IMR-90 (cell line): ENCODE measurements around the gene KRT6C. TPM values are rescaled to one million over a fixed set of nuclear protein-coding genes. Genes with fewer than 3 reads are reported as not detected.
"Not testable (repeated sequence)": the region's sequence is repeated elsewhere in the genome, so short reads cannot be mapped to it uniquely, and the experiment has no call there.

Experiments used
- ATAC-seq: fragments of 200-7000 bp; cut with Tn5 transposase; 2 replicates; pipeline ENCODE4 v1.9.1; 2020; ENCODE audit warnings: low read depth, mild to moderate bottlenecking, moderate library complexity
- BruUV-seq: library from RNA; stranded (reverse); fragments of 400-500 nt; replicated peaks from 2 replicates; lab custom pipeline; 2021; lab: Mats Ljungman, UMichigan
- CTCF ChIA-PET: fragments of 300-600 bp; formaldehyde crosslinking; extraction: SDS; loops from one replicate; lab custom pipeline; 2021; ENCODE audit warnings: antibody characterized with exemption; lab: Yijun Ruan, JAX
- POLR2A ChIA-PET: fragments of 300-600 bp; sonication (Branson Sonifier 250); formaldehyde crosslinking; loops from one replicate; lab custom pipeline; 2022; ENCODE audit warnings: antibody characterized with exemption; ENCODE audit not compliant: unreplicated experiment; lab: Charles Lee
- DNase-seq: peaks from one replicate; pipeline ENCODE4 v3.0.0; 2013
- H2AFZ ChIP-seq: replicated peaks from 2 replicates; pipeline ENCODE3; 2013; ENCODE audit warnings: low read length, mild to moderate bottlenecking; ENCODE audit not compliant: poor library complexity
- H2AK5ac ChIP-seq: 2 replicates; pipeline ENCODE4 v1.6.1; 2013; ENCODE audit warnings: low read depth, low read length, inconsistent platforms
- H2AK9ac ChIP-seq: replicated peaks from 2 replicates; pipeline ENCODE3; 2013; ENCODE audit warnings: mild to moderate bottlenecking, low read depth, low read length, moderate library complexity; ENCODE audit not compliant: poor library complexity
- H2BK120ac ChIP-seq: 2 replicates; pipeline ENCODE4 v1.6.1; 2013; ENCODE audit warnings: low read depth, low read length, inconsistent platforms
- H2BK15ac ChIP-seq: 3 replicates; pipeline ENCODE4 v1.6.1; 2013; ENCODE audit warnings: low read depth, low read length, inconsistent platforms
- H2BK20ac ChIP-seq: 2 replicates; pipeline ENCODE4 v1.6.1; 2013; ENCODE audit warnings: low read depth, mild to moderate bottlenecking, inconsistent platforms, low read length, moderate library complexity
- H2BK5ac ChIP-seq: 2 replicates; pipeline ENCODE4 v1.6.1; 2013; ENCODE audit warnings: mild to moderate bottlenecking, low read depth, low read length, inconsistent platforms; ENCODE audit not compliant: poor library complexity, severe bottlenecking
- H3K14ac ChIP-seq: replicated peaks from 2 replicates; pipeline ENCODE4 v1.6.1; 2013; ENCODE audit warnings: low read depth, low read length, inconsistent platforms
- H3K18ac ChIP-seq: 2 replicates; pipeline ENCODE4 v1.6.1; 2013; ENCODE audit warnings: low read depth, low read length, control low read depth
- H3K23ac ChIP-seq: 2 replicates; pipeline ENCODE4 v1.6.1; 2013; ENCODE audit warnings: low read depth, low read length, inconsistent platforms
- H3K27ac ChIP-seq: 2 replicates; pipeline ENCODE4 v1.5.1; 2013; ENCODE audit warnings: mild to moderate bottlenecking, control low read depth, low read length; ENCODE audit not compliant: insufficient read depth
- H3K27me3 ChIP-seq: 2 replicates; pipeline ENCODE4 v1.6.1; 2013; ENCODE audit warnings: low read length; ENCODE audit not compliant: control insufficient read depth, insufficient read depth
- H3K36me3 ChIP-seq: 2 replicates; pipeline ENCODE4 v1.6.1; 2013; ENCODE audit warnings: low read length, mixed read lengths; ENCODE audit not compliant: control insufficient read depth, insufficient read depth
- H3K4ac ChIP-seq: 2 replicates; pipeline ENCODE4 v1.6.1; 2013; ENCODE audit warnings: low read depth, low read length, inconsistent platforms
- H3K4me1 ChIP-seq: 2 replicates; pipeline ENCODE4 v1.6.1; 2013; ENCODE audit warnings: low read length, mixed read lengths; ENCODE audit not compliant: control insufficient read depth, insufficient read depth
- H3K4me2 ChIP-seq: 2 replicates; pipeline ENCODE4 v1.6.1; 2013; ENCODE audit warnings: low read depth, mild to moderate bottlenecking, control low read depth, low read length, moderate library complexity
- H3K4me3 ChIP-seq: 2 replicates; pipeline ENCODE4 v1.5.1; 2013; ENCODE audit warnings: low read depth, mild to moderate bottlenecking, control low read depth, low read length, moderate library complexity; ENCODE audit not compliant: insufficient read depth
- H3K56ac ChIP-seq: 2 replicates; pipeline ENCODE4 v1.6.1; 2013; ENCODE audit warnings: low read length, inconsistent platforms; ENCODE audit not compliant: insufficient read depth; ENCODE audit errors: extremely low read depth
- H3K79me1 ChIP-seq, 2 experiments: 2 replicates each; pipeline ENCODE4 v1.6.1; 2013; ENCODE audit warnings: low read length in 2 of 2, inconsistent platforms in 1 of 2, low read depth in 1 of 2
- H3K9ac ChIP-seq: 2 replicates; pipeline ENCODE4 v1.6.1; 2013; ENCODE audit warnings: low read depth, low read length, control low read depth
- H3K9me1 ChIP-seq: 2 replicates; pipeline ENCODE4 v1.6.1; 2013; ENCODE audit warnings: low read length, inconsistent platforms; ENCODE audit not compliant: insufficient read depth
- H3K9me3 ChIP-seq: 2 replicates; pipeline ENCODE4 v1.6.1; 2013; ENCODE audit warnings: low read length; ENCODE audit not compliant: control insufficient read depth, insufficient read depth
- H4K20me1 ChIP-seq: 2 replicates; pipeline ENCODE4 v1.6.1; 2013; ENCODE audit warnings: low read length, inconsistent platforms; ENCODE audit not compliant: insufficient read depth
- H4K5ac ChIP-seq: 2 replicates; pipeline ENCODE4 v1.6.1; 2013; ENCODE audit warnings: mild to moderate bottlenecking, low read depth, low read length, control low read depth
- H4K8ac ChIP-seq, 2 experiments: 2 replicates each; pipeline ENCODE4 v1.6.1; 2013; ENCODE audit warnings: low read depth in 2 of 2, low read length in 2 of 2, control low read depth in 1 of 2, inconsistent platforms in 1 of 2
- H4K91ac ChIP-seq: 2 replicates; pipeline ENCODE4 v1.6.1; 2013; ENCODE audit warnings: low read depth, low read length, inconsistent platforms; ENCODE audit not compliant: insufficient read depth
- FOS ChIP-seq: fragments of 150-350 bp; IDR thresholded peaks from 2 replicates; pipeline ENCODE4 v1.6.1; 2016; ENCODE audit warnings: low read depth, low read length
- NFE2L2 ChIP-seq: fragments of 150-350 bp; IDR thresholded peaks from 2 replicates; pipeline ENCODE4 v1.6.1; 2016; ENCODE audit warnings: low read depth, mild to moderate bottlenecking, low read length
- POLR2A ChIP-seq: IDR thresholded peaks from 2 replicates; pipeline ENCODE4 v1.6.1; 2012; ENCODE audit warnings: mild to moderate bottlenecking, low read depth, low read length
- RCOR1 ChIP-seq: IDR thresholded peaks from 2 replicates; pipeline ENCODE4 v1.6.1; 2012; ENCODE audit warnings: mild to moderate bottlenecking, low read length, improper control_type of control experiment; ENCODE audit not compliant: insufficient replicate concordance
- USF2 ChIP-seq: fragments of 150-350 bp; IDR thresholded peaks from 2 replicates; pipeline ENCODE4 v1.6.1; 2017; ENCODE audit warnings: mild to moderate bottlenecking, antibody characterized with exemption, low read length, low read depth
- WGBS, 2 experiments: methylation state at CpG; one replicate each; pipeline versions ENCODE4 v1.1.5 to v1.1.7; 2013; ENCODE audit warnings: missing lambda C conversion rate in 2 of 2; ENCODE audit not compliant: insufficient read length in 1 of 2; ENCODE audit errors: extremely low coverage in 2 of 2; 5-methylcytosine and 5-hydroxymethylcytosine counted together
- dilution Hi-C: fragments of 300-500 bp; cut with HindIII; formaldehyde crosslinking; loops from one replicate; pipeline ENCODE4 v1.14.3; 2018; ENCODE audit warnings: low sequenced_read_pairs; ENCODE audit not compliant: unreplicated experiment
- in situ Hi-C: fragments of 300-500 bp; cut with MboI; formaldehyde crosslinking; loops from 3 replicates; pipeline ENCODE4 v1.14.3; 2019; ENCODE audit warnings: low sequenced_read_pairs, inconsistent platforms, mixed read lengths
- intact Hi-C: fragments of 100-400 bp; cut with micrococcal nuclease; formaldehyde crosslinking; loops from 2 replicates; pipeline ENCODE4 v1.10.0; 2022
- polyA plus RNA-seq, 3 experiments: library from polyadenylated mRNA; depleted of rRNA; stranded (reverse); fragments of >200 nt; gene quantifications; 2 replicates each; pipeline ENCODE4 v1.2.3, GENCODE V29; 2012; ENCODE audit warnings: low replicate concordance in 1 of 3
- total RNA-seq: library from RNA; depleted of rRNA; stranded (reverse); fragments of >200 nt; gene quantifications from 2 replicates; pipeline ENCODE4 v1.2.3, GENCODE V29; 2012

KRT6C gene
- total and polyA plus RNA-seq, 2 of the 4 experiments (the other 2 are of a cell fraction) = not detected

- Histone ChIP-seq H3K56ac (no peak overlapping the region), H4K5ac (no peak overlapping the region), H3K27me3 (peaks cover 15% of the 10 kb centered on the region), H3K4me3 (no peak overlapping the region), H3K23ac (no peak overlapping the region), H3K36me3 (no peaks in the 10 kb centered on the region), H2AFZ (no peak overlapping the region), H3K4ac (no peak overlapping the region), H2AK9ac (no peak overlapping the region), H3K18ac (no peak overlapping the region), H2BK20ac (no peak overlapping the region), H4K91ac (no peak overlapping the region), H3K27ac (no peak overlapping the region), H3K4me1 (no peaks in the 10 kb centered on the region), H4K8ac (no peak overlapping the region), H2BK120ac (no peak overlapping the region), H3K79me1 (no peaks in the 10 kb centered on the region), H3K14ac (no peak overlapping the region), H4K20me1 (no peaks in the 10 kb centered on the region), H3K9ac (no peak overlapping the region), H3K9me1 (no peaks in the 10 kb centered on the region), H3K4me2 (no peak overlapping the region), H2AK5ac (no peak overlapping the region), H2BK15ac (no peak overlapping the region), H3K9me3 (no peaks in the 10 kb centered on the region), H2BK5ac (no peak overlapping the region)
- BruUV-seq = no TSS peak
- WGBS, 2 experiments = 0% methylated on average over 1 of the region's 3 CpGs; no CpG with 5 or more reads in 1 of the 2 experiments
- dilution Hi-C loops = no loop called here
- ChIA-PET CTCF (no interaction called here), POLR2A (no interaction called here)
- DNase-seq = no peak
- in situ Hi-C loops = no loop called here
- TF ChIP-seq POLR2A (no peak), USF2 (no peak), NFE2L2 (no peak), FOS (no peak), RCOR1 (no peak)
- intact Hi-C loops = no loop called here
- no peak for ATAC-seq
These were observed 25.4 kb downstream of the KRT6C start for GRCh38 chr12:52448228-52448627.

GRCh38 chr12:52447196-52447595 is 26.4 kb downstream of the KRT6C start:
- H2BK5ac ChIP-seq, H3K56ac ChIP-seq, H3K14ac ChIP-seq, in situ Hi-C loops, H3K9me1 ChIP-seq, H2BK120ac ChIP-seq, H3K4me3 ChIP-seq, intact Hi-C loops, H3K79me1 ChIP-seq, H3K9ac ChIP-seq, DNase-seq, H3K4me1 ChIP-seq, CTCF ChIA-PET, H3K18ac ChIP-seq, dilution Hi-C loops, H4K91ac ChIP-seq, H2AK5ac ChIP-seq, H3K23ac ChIP-seq, BruUV-seq, ATAC-seq, H3K27ac ChIP-seq, H4K5ac ChIP-seq, H4K8ac ChIP-seq, H3K9me3 ChIP-seq, H3K36me3 ChIP-seq, H3K4ac ChIP-seq, H4K20me1 ChIP-seq, H2BK20ac ChIP-seq, H2AK9ac ChIP-seq, H3K4me2 ChIP-seq, H2AFZ ChIP-seq, H2BK15ac ChIP-seq, POLR2A ChIA-PET: not testable (repeated sequence)
- H3K27me3 ChIP-seq = peaks cover 12% of the 10 kb centered on the region
- 67% methylated on average over 1 of the region's 11 CpGs; no CpG with 5 or more reads in 1 of the 2 experiments for WGBS, 2 experiments
